ENCODE measurements around the gene PCSK7.

DNA sequence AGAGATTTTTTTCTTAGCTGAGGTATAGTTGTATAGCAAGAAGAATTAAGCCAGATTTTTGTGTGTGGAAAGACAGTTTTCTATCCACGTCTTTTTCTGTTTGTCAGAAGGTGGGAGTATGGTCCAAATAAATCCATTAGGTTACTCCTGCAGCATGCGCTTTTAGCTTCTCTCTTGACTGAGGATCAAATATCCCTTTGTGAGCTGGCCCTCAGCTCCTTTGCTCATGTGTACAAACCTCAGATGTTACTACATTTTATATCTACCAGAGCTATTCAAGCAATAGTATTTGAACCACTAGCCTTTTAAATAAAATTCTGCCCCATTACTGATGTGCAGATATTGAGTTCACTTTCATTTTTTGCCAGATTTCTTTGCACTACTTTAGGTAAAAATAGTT lies 62.1 kb downstream of the PCSK7 start:
- TF ChIP-seq JUND (IDR thresholded peaks at IDR 0.05) (no peak), TAF1 (conservative IDR thresholded peaks at IDR 0.05) (no peak), HNF4G (IDR thresholded peaks at IDR 0.05) (no peak), GABPA (IDR thresholded peaks at IDR 0.05 in 1 of 2, conservative IDR thresholded peaks at IDR 0.05 in 1 of 2) (no peak), RAD21 (IDR thresholded peaks at IDR 0.05) (no peak), RXRA (IDR thresholded peaks at IDR 0.05) (no peak), FOXA1 (IDR thresholded peaks at IDR 0.05) (no peak)
- TF ChIP-seq, protein P1, sequence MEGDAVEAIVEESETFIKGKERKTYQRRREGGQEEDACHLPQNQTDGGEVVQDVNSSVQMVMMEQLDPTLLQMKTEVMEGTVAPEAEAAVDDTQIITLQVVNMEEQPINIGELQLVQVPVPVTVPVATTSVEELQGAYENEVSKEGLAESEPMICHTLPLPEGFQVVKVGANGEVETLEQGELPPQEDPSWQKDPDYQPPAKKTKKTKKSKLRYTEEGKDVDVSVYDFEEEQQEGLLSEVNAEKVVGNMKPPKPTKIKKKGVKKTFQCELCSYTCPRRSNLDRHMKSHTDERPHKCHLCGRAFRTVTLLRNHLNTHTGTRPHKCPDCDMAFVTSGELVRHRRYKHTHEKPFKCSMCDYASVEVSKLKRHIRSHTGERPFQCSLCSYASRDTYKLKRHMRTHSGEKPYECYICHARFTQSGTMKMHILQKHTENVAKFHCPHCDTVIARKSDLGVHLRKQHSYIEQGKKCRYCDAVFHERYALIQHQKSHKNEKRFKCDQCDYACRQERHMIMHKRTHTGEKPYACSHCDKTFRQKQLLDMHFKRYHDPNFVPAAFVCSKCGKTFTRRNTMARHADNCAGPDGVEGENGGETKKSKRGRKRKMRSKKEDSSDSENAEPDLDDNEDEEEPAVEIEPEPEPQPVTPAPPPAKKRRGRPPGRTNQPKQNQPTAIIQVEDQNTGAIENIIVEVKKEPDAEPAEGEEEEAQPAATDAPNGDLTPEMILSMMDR (IDR thresholded peaks at IDR 0.05; ENCODE audit: low read depth, low read length, missing input control): no peak
- TF ChIP-seq, protein P2, sequence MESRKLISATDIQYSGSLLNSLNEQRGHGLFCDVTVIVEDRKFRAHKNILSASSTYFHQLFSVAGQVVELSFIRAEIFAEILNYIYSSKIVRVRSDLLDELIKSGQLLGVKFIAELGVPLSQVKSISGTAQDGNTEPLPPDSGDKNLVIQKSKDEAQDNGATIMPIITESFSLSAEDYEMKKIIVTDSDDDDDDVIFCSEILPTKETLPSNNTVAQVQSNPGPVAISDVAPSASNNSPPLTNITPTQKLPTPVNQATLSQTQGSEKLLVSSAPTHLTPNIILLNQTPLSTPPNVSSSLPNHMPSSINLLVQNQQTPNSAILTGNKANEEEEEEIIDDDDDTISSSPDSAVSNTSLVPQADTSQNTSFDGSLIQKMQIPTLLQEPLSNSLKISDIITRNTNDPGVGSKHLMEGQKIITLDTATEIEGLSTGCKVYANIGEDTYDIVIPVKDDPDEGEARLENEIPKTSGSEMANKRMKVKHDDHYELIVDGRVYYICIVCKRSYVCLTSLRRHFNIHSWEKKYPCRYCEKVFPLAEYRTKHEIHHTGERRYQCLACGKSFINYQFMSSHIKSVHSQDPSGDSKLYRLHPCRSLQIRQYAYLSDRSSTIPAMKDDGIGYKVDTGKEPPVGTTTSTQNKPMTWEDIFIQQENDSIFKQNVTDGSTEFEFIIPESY (IDR thresholded peaks at IDR 0.05): no peak
- TF ChIP-seq, protein P3, sequence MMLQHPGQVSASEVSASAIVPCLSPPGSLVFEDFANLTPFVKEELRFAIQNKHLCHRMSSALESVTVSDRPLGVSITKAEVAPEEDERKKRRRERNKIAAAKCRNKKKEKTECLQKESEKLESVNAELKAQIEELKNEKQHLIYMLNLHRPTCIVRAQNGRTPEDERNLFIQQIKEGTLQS (IDR thresholded peaks at IDR 0.05): no peak
